CD14-positive monocyte (primary cell): ENCODE measurements around the gene PHLPP1. TPM values are rescaled to one million over a fixed set of nuclear protein-coding genes. Genes with fewer than 3 reads are reported as not detected.

Experiments used
- DNase-seq, 3 donors: peaks; one replicate each; pipeline ENCODE4 v3.0.0-alpha.2; 2011 to 2022
- H2AFZ ChIP-seq: 2 replicates; pipeline ENCODE4 v1.6.0; 2012; ENCODE audit warnings: mild to moderate bottlenecking, low read depth, low read length, inconsistent platforms; ENCODE audit not compliant: insufficient read depth, poor library complexity, severe bottlenecking
- H3K27ac ChIP-seq, 2 donors: 1 replicate in 1 of 2; 2 replicates in 1 of 2; pipeline ENCODE4 v1.5.1; 2012 to 2013; ENCODE audit warnings: low read length in 2 of 2, control low read depth in 1 of 2, inconsistent platforms in 1 of 2, low read depth in 1 of 2, mild to moderate bottlenecking in 1 of 2
- H3K27me3 ChIP-seq, 2 donors: one replicate each; pipeline versions ENCODE4 v1.6.0 to v1.6.1; 2011 to 2013; ENCODE audit warnings: low read length in 2 of 2; ENCODE audit not compliant: control insufficient read depth in 2 of 2, insufficient read depth in 2 of 2
- H3K36me3 ChIP-seq, 2 donors: replicated peaks in 1 of 2; 1 replicate in 1 of 2; 2 replicates in 1 of 2; pipeline versions ENCODE4 v1.5.1 to v1.6.1; 2012 to 2013; ENCODE audit warnings: low read length in 2 of 2, control low read depth in 1 of 2, inconsistent platforms in 1 of 2, mild to moderate bottlenecking in 1 of 2; ENCODE audit not compliant: insufficient read depth in 2 of 2, control insufficient read depth in 1 of 2
- H3K4me1 ChIP-seq, 2 donors: 1 replicate in 1 of 2; 2 replicates in 1 of 2; pipeline versions ENCODE4 v1.5.1 to v1.6.1; 2012 to 2013; ENCODE audit warnings: low read length in 2 of 2, control low read depth in 1 of 2, inconsistent platforms in 1 of 2, mild to moderate bottlenecking in 1 of 2, moderate library complexity in 1 of 2; ENCODE audit not compliant: insufficient read depth in 2 of 2, control insufficient read depth in 1 of 2
- H3K4me2 ChIP-seq: replicated peaks from 2 replicates; pipeline ENCODE3; 2012; ENCODE audit warnings: low read length, moderate library complexity, mild to moderate bottlenecking; ENCODE audit not compliant: poor library complexity, severe bottlenecking; ENCODE audit errors: extremely low read depth
- H3K4me3 ChIP-seq, 3 experiments: fragments of 200-600 bp in 1 of 3; sonication (generic) in 1 of 3; replicated peaks in 1 of 3; 1 replicate in 2 of 3; 2 replicates in 1 of 3; pipeline ENCODE4 v1.5.1; 2011 to 2013; ENCODE audit warnings: low read length in 3 of 3, mild to moderate bottlenecking in 3 of 3, control low read depth in 2 of 3, low read depth in 2 of 3, inconsistent platforms in 1 of 3, moderate library complexity in 1 of 3
- H3K79me2 ChIP-seq: 2 replicates; pipeline ENCODE4 v1.6.0; 2012; ENCODE audit warnings: mild to moderate bottlenecking, control low read depth, inconsistent platforms, low read length, moderate library complexity; ENCODE audit not compliant: insufficient read depth
- H3K9ac ChIP-seq: 2 replicates; pipeline ENCODE4 v1.6.0; 2017; ENCODE audit warnings: low read length, mild to moderate bottlenecking; ENCODE audit not compliant: insufficient read depth, poor library complexity, severe bottlenecking
- H3K9me3 ChIP-seq, 2 donors: replicated peaks in 1 of 2; 1 replicate in 1 of 2; 2 replicates in 1 of 2; pipeline versions ENCODE4 v1.5.1 to v1.6.1; 2012 to 2013; ENCODE audit warnings: low read length in 2 of 2, control low read depth in 1 of 2; ENCODE audit not compliant: control insufficient read depth in 1 of 2, insufficient read depth in 1 of 2
- H4K20me1 ChIP-seq: 2 replicates; pipeline ENCODE4 v1.6.0; 2012; ENCODE audit warnings: mild to moderate bottlenecking, low read length, control low read depth, moderate library complexity; ENCODE audit not compliant: insufficient read depth
- H3K27ac Mint-ChIP-seq, 7 donors: one replicate each; pipeline ENCODE4 v1.8.0; 2020; ENCODE audit warnings: mild to moderate bottlenecking in 7 of 7, mixed read lengths in 7 of 7, moderate library complexity in 6 of 7, inconsistent platforms in 2 of 7
- H3K27me3 Mint-ChIP-seq, 3 donors: one replicate each; pipeline ENCODE4 v1.8.0; 2021 to 2022; ENCODE audit warnings: low read depth in 3 of 3, mild to moderate bottlenecking in 3 of 3, mixed read lengths in 3 of 3, moderate library complexity in 3 of 3, inconsistent platforms in 1 of 3
- H3K36me3 Mint-ChIP-seq, 2 donors: one replicate each; pipeline ENCODE4 v1.8.0; 2020; ENCODE audit warnings: mixed read lengths in 2 of 2, inconsistent platforms in 1 of 2, mild to moderate bottlenecking in 1 of 2
- H3K4me1 Mint-ChIP-seq: one replicate; pipeline ENCODE4 v1.8.0; 2020; ENCODE audit warnings: mild to moderate bottlenecking, mixed read lengths
- H3K4me3 Mint-ChIP-seq, 2 donors: one replicate each; pipeline ENCODE4 v1.8.0; 2020; ENCODE audit warnings: mild to moderate bottlenecking in 2 of 2, mixed read lengths in 2 of 2, moderate library complexity in 1 of 2
- H3K9me3 Mint-ChIP-seq, 7 donors: one replicate each; pipeline ENCODE4 v1.8.0; 2020 to 2022; ENCODE audit warnings: mixed read lengths in 7 of 7, mild to moderate bottlenecking in 6 of 7, moderate library complexity in 6 of 7, inconsistent platforms in 2 of 7
- CTCF ChIP-seq: fragments of 200-600 bp; IDR thresholded peaks from one replicate; pipeline ENCODE4 v1.8.0; 2022; ENCODE audit warnings: antibody characterized with exemption, mild to moderate bottlenecking
- whole genome bisulfite sequencing: methylation state at CpG from one replicate; pipeline ENCODE4 v1.1.5; 2013; ENCODE audit warnings: missing lambda C conversion rate; ENCODE audit not compliant: insufficient coverage; 5-methylcytosine and 5-hydroxymethylcytosine counted together
- intact Hi-C, 2 donors: fragments of 100-400 bp; cut with micrococcal nuclease; formaldehyde crosslinking; loops; one replicate each; pipeline versions ENCODE4 v1.15.0 to v1.15.1; 2023
- polyA plus RNA-seq, 3 donors: library from polyadenylated mRNA; depleted of rRNA in 1 of 3; unstranded in 2 of 3; stranded (reverse) in 1 of 3; fragments of 300-500 nt in 2 of 3; fragments of >200 nt in 1 of 3; fragmentation: Illumina TruSeq in 2 of 3; gene quantifications; 1 replicate in 2 of 3; 2 replicates in 1 of 3; pipeline ENCODE4 v1.2.3, GENCODE V29; 2012 to 2021

Gene PHLPP1
- polyA plus RNA-seq, 3 donors: 0.04 to 2.0 (median 0.55) TPM

DNA sequence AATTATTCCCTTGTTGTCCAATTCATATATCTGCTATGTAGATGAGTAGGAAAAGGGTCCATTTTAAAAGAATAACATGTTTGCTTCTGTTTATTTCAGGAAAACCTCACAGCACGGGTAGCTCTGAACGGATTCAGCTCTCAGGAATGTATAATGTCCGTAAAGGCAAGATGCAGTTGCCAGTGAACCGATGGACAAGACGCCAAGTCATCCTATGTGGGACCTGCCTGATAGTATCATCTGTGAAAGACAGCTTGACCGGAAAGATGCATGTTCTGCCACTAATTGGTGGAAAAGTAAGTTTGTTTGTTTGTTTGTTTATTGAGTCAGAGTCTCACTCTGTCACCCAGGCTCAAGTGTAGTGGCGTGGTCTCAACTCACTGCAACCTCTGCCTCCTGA lies 114.6 kb downstream of the PHLPP1 start:
- Histone ChIP-seq H3K9ac (no peak overlapping the region), H3K27me3 (no peaks in the 10 kb centered on the region), H3K4me1 (peaks cover 8 to 18% of the 10 kb centered on the region in 2 donors), H3K9me3 (no peaks in the 10 kb centered on the region), H3K4me3 (no peak overlapping the region), H3K27ac (no peak overlapping the region), H3K79me2 (peaks cover 3% of the 10 kb centered on the region), H4K20me1 (no peaks in the 10 kb centered on the region), H3K4me2 (no peak overlapping the region), H2AFZ (no peak overlapping the region), H3K36me3 (no peaks in the 10 kb centered on the region)
- no peak for DNase-seq
- Mint-ChIP-seq H3K4me1 (peaks cover 26% of the 10 kb centered on the region), H3K9me3 (no peaks in the 10 kb centered on the region), H3K27ac (peak overlapping the region in 2 of 7 donors; percentile 1 to 43), H3K27me3 (no peaks in the 10 kb centered on the region), H3K4me3 (no peak overlapping the region), H3K36me3 (peaks cover 6 to 8% of the 10 kb centered on the region in 2 donors)
- TF ChIP-seq CTCF: no peak
- intact Hi-C loops: no loop called here
- 93% methylated on average over 5 of the region's 7 CpGs for WGBS

GRCh38 chr18:62832282-62832681 lies 116.9 kb downstream of the PHLPP1 start:
- no peak overlapping the region for H3K4me3 Mint-ChIP-seq
- intact Hi-C loops: no loop called here

More at GRCh38 chr18:62832282-62832681, 116.9 kb downstream of the PHLPP1 start:
- DNase-seq: no peak
- Histone ChIP-seq H3K27me3 (no peaks in the 10 kb centered on the region), H3K27ac (no peak overlapping the region), H3K4me3 (no peak overlapping the region), H2AFZ (no peak overlapping the region), H3K4me2 (no peak overlapping the region), H3K4me1 (peaks cover 8 to 18% of the 10 kb centered on the region in 2 donors), H4K20me1 (no peaks in the 10 kb centered on the region), H3K36me3 (no peaks in the 10 kb centered on the region), H3K9ac (no peak overlapping the region), H3K9me3 (no peaks in the 10 kb centered on the region), H3K79me2 (peaks cover 3% of the 10 kb centered on the region)
- H3K27me3 Mint-ChIP-seq: no peaks in the 10 kb centered on the region
- peaks cover 6 to 8% of the 10 kb centered on the region in 2 donors for H3K36me3 Mint-ChIP-seq
- H3K9me3 Mint-ChIP-seq: no peaks in the 10 kb centered on the region
- TF ChIP-seq CTCF: no peak
- H3K27ac Mint-ChIP-seq: no peak overlapping the region
- H3K4me1 Mint-ChIP-seq: peaks cover 25% of the 10 kb centered on the region
- 5% methylated on average over 2 of the region's 2 CpGs for WGBS
